Muscle of leg (tissue), 11 donors: ENCODE data around the gene GRIP2. TPM values are rescaled to one million over a fixed set of nuclear protein-coding genes. Genes with fewer than 3 reads are reported as not detected.

ENCODE experiments used
- DNase-seq: peaks from one replicate; pipeline ENCODE4 v3.0.0; 2013
- H3K27ac ChIP-seq: one replicate; pipeline ENCODE4 v1.5.1; 2013; ENCODE audit warnings: mild to moderate bottlenecking, low read length, control low read depth
- H3K27me3 ChIP-seq: one replicate; pipeline ENCODE4 v1.6.1; 2013; ENCODE audit warnings: low read length; ENCODE audit not compliant: control insufficient read depth, insufficient read depth
- H3K36me3 ChIP-seq: one replicate; pipeline ENCODE4 v1.6.1; 2013; ENCODE audit warnings: low read length; ENCODE audit not compliant: control insufficient read depth, insufficient read depth
- H3K4me1 ChIP-seq: one replicate; pipeline ENCODE4 v1.6.1; 2013; ENCODE audit warnings: low read length; ENCODE audit not compliant: control insufficient read depth, insufficient read depth
- H3K4me3 ChIP-seq: one replicate; pipeline ENCODE4 v1.5.1; 2013; ENCODE audit warnings: low read length, control low read depth
- H3K9me3 ChIP-seq: replicated peaks from 2 replicates; pipeline ENCODE4 v1.6.1; 2013; ENCODE audit warnings: low read depth, low read length; ENCODE audit not compliant: control insufficient read depth
- WGBS: methylation state at CpG from one replicate; pipeline ENCODE4 v1.1.5; 2013; ENCODE audit warnings: missing lambda C conversion rate; ENCODE audit not compliant: insufficient coverage; 5-methylcytosine and 5-hydroxymethylcytosine counted together
- polyA plus RNA-seq, 8 donors: library from polyadenylated mRNA; unstranded; fragments of 120-200 nt; gene quantifications; one replicate each; pipeline versions ENCODE4 v1.2.1 to v1.2.3, GENCODE V29; 2013; ENCODE audit warnings: inconsistent platforms in 1 of 8, low replicate concordance in 1 of 8; ENCODE audit not compliant: insufficient read length in 8 of 8, insufficient read depth in 1 of 8
- total RNA-seq: library from RNA; stranded (reverse); fragments of 120-200 nt; gene quantifications from one replicate; pipeline ENCODE4 v1.2.4, GENCODE V29; 2013

The GRIP2 gene
- total and polyA plus RNA-seq, 9 donors: 9.7 to 33.4 (median 19.2) TPM

DNA sequence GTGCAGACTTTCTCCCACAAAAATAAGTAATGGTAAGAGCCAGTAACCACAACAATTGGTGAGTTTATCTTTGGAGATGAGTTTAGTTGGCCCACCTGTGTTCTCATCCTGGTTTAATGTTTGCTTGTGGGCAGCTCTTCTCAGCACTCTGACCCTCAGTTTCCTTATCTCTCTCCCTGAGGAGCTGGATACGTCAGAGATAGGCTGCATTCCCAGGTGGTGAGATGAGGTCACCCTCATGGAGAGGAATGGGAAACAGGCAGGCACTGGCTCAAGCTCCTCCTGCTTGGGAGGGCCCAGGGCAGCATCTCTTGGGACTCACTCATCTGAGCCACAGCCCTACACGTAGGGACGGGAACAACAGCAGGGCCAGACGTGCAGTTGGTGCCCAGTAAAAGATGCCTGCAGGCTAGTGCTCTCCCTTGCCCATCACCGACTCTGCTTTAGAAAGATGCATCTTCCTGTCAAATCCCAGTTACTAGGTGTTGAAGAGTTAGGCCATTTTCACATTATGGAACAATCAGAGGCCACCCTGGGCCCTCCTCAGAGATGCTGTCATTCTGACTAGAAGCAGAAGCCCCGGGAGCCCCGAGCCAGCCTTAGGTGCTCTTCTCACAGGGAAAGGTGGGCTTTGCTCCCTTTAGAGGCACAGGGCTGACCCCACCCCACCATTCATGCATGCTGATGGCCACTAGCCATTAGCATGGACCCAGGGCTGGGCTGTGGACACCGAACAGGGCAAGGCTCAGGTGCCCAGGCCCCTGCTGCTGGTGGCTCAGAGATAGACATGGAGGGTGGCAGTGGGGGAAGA is 59.7 kb downstream of the GRIP2 start:
- Histone ChIP-seq H3K9me3 (no peaks in the 10 kb centered on the region), H3K4me1 (peaks cover 16% of the 10 kb centered on the region), H3K27me3 (no peaks in the 10 kb centered on the region), H3K4me3 (no peak overlapping the region), H3K36me3 (no peaks in the 10 kb centered on the region), H3K27ac (no peak overlapping the region)
- WGBS: 73% methylated on average over 3 of the region's 8 CpGs
- DNase-seq: no peak

DNA sequence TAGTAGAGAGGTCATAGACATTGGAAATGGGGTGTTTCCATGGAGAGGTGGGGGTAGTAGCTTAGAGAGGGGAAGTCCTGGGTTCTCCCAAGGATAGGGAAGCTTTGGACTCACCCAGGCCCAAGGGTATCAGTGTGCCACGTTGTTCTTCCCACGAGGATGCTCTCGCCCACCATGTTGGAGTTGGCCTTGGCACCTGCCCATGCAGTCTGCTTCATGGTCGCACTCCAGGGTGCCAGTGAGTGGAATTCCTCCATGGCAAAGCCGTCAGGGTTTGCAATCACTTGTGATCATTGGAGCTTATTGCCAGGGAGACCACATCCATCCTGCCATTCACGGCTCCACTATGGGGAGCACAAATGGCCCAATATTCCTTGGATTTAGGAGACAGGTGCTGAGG is 60.6 kb downstream of the GRIP2 start:
- Histone ChIP-seq H3K4me3 (no peak overlapping the region), H3K4me1 (peaks cover 16% of the 10 kb centered on the region), H3K36me3 (no peaks in the 10 kb centered on the region), H3K9me3 (no peaks in the 10 kb centered on the region), H3K27ac (no peak overlapping the region), H3K27me3 (no peaks in the 10 kb centered on the region)
- WGBS: 87% methylated on average over 6 of the region's 6 CpGs
- no peak for DNase-seq

DNA sequence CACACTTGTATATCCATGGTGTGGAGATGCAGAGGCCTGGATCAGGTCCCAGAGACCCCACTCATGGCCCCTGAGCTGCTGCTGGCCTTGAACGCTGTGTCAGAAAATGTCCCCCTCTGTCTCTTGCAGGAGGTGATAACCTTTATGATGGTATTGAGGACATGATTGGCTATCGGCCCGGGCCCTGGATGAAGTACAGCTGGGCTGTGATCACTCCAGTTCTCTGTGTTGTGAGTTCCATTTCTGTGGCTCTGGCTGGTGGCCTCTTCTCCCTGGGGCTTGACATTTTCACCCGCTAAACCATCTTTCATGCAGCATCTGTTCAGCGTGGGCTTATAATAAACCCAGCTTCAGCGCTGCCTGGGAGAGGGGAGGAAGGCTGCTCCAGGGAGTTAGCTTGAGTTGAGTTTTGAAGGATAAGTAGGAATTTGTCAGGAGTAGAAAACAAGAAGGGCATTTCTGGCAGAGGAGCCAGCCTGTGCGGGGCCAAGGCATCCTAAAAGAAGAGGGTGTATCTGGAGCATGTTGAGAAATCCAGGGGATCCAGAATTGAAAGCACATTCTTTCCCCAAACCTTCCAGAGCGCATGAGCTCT is 61.1 kb downstream of the GRIP2 start:
- H3K4me1 ChIP-seq: peaks cover 16% of the 10 kb centered on the region
- no peak overlapping the region for H3K27ac ChIP-seq
- H3K27me3 ChIP-seq: no peaks in the 10 kb centered on the region
- H3K9me3 ChIP-seq: no peaks in the 10 kb centered on the region
- 66% methylated on average over 4 of the region's 8 CpGs for WGBS
- no peak overlapping the region for H3K4me3 ChIP-seq
- H3K36me3 ChIP-seq: no peaks in the 10 kb centered on the region
- DNase-seq: no peak

DNA sequence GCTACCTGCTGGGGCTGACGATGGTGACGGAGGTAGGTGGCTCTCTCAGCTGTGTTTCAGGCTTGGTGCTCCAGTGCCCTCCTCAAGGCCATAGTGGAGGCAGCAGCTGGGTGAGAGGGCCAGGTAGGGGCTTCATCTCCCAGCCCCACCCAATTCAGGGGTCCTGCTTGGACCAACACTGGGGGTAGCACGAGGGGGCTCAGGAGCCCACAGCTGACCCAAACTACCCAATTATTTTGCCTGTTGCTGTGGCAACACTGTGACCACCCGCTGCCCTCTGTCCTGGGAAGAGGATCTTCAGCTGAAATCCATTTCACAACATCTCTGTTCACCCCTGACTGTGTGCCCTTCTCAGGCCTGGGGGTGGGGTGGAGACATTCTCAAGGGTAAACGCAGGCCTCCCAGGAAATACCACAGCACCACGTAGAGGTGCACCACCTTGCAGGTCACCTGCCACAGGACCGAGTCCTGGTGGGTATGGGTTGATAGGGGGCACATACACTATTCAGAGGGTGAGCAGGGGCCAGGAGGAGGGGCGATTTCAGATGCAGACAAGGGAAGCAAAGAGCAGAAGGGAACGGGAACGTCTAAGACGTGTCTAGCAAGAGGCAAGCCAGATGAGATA is 62.7 kb downstream of the GRIP2 start:
- no peak overlapping the region for H3K4me3 ChIP-seq
- H3K9me3 ChIP-seq: no peaks in the 10 kb centered on the region
- H3K4me1 ChIP-seq: peaks cover 11% of the 10 kb centered on the region
- WGBS: 90% methylated on average over 6 of the region's 11 CpGs
- no peak overlapping the region for H3K27ac ChIP-seq
- peaks cover 3% of the 10 kb centered on the region for H3K36me3 ChIP-seq
- no peak for DNase-seq
- no peaks in the 10 kb centered on the region for H3K27me3 ChIP-seq

DNA sequence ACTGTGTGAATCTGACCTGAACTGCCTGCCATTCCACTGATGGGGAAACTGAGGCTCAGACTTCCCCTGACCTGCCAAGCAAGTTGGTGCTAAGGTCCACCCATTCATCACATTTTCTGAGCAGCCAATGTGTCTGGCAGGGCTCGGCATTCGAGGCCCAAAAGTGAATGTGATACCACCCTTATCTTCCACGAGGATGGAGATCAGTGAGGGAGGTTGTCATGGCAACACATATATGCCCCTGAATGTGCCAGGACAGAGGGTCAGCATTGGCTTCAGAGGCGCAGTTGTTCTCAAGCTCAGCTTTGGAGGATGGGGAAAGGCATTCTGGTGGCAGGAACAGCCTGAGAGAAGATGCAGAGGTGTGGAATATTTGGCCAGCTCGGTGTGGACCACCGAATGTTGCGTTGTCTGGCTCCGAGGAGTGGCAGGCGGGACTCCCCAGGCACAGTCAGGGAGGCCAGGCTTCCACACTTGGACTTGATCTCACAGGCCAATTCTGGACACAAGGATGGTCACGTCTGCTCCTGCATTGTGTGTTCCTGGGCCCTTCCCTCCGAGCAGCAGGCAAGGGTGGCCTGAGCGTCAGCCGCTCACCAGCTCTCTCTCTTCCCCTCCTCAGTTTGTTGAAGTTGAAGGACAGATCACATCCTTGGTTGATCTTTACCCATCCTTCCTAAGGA is 63.4 kb downstream of the GRIP2 start:
- H3K36me3 ChIP-seq: peaks cover 4% of the 10 kb centered on the region
- WGBS: 90% methylated on average over 10 of the region's 13 CpGs
- DNase-seq: no peak

DNA sequence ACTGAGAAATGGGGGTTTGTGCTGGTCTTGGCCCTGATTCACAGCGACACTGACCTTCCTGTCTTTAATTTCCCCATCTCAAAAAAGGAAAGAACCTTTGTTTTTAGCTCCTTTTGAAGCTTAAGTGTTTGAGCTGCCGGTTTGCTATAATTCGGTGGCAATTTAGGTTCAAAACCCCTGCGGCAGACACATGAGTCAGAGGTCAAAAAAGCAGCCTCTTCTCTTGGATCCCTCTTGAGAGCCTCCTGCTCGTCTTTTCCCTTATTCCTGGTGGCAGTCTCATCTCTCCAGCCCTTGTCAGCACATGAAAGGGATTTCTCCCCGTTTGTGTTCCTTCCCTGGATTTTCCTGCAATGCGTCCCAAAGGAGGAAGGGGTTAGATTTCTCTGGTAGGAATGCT is 64.5 kb downstream of the GRIP2 start:
- no peak for DNase-seq
- Histone ChIP-seq H3K9me3 (no peaks in the 10 kb centered on the region), H3K4me3 (no peak overlapping the region), H3K27me3 (no peaks in the 10 kb centered on the region), H3K4me1 (peaks cover 8% of the 10 kb centered on the region), H3K27ac (no peak overlapping the region), H3K36me3 (peaks cover 4% of the 10 kb centered on the region)
- 78% methylated on average over 3 of the region's 7 CpGs for WGBS

More for the DNA sequence above, 63.4 kb downstream of the GRIP2 start:
- H3K27me3 ChIP-seq: no peaks in the 10 kb centered on the region
- H3K4me3 ChIP-seq: no peak overlapping the region
- no peaks in the 10 kb centered on the region for H3K9me3 ChIP-seq
- H3K27ac ChIP-seq: no peak overlapping the region
- peaks cover 4% of the 10 kb centered on the region for H3K4me1 ChIP-seq

DNA sequence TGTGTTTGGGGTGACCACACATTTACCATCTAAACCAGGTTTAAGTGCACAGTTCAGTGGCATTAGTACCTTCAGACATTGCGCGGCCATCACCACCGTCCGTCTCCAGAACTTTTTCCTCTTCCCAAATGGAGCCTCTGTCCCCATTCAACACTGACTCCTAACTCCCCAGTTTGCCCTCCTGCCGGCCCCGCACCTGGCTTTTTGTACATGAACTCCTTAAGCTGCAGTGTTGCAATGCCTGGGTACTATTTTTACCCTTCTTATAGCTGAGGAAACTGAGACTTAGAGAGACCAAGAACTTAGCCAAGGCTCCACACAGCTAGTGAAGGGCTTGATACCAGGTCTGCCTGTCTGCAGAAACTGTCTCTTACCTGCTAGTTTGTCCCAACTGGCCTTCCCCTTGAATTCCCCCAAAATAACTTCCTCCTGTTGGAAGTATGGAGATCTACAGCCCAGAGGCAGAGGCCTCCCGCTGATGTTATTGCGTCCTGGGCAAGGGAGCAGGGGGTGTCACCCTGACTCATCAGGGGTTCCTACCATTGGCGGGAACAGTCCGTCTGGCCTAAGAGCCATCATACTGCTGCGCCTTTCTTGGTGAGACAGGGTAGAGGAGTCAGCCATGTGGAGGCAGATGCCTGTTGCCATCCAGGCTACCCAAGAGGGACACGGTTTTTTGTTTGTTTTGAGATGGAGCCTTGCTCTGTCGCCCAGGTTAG is 65.6 kb downstream of the GRIP2 start:
- H3K27me3 ChIP-seq: no peaks in the 10 kb centered on the region
- H3K36me3 ChIP-seq: peaks cover 4% of the 10 kb centered on the region
- H3K4me3 ChIP-seq: no peak overlapping the region
- DNase-seq: no peak
- peaks cover 12% of the 10 kb centered on the region for H3K4me1 ChIP-seq
- H3K27ac ChIP-seq: no peak overlapping the region
- WGBS: 90% methylated on average over 13 of the region's 13 CpGs
- H3K9me3 ChIP-seq: no peaks in the 10 kb centered on the region

DNA sequence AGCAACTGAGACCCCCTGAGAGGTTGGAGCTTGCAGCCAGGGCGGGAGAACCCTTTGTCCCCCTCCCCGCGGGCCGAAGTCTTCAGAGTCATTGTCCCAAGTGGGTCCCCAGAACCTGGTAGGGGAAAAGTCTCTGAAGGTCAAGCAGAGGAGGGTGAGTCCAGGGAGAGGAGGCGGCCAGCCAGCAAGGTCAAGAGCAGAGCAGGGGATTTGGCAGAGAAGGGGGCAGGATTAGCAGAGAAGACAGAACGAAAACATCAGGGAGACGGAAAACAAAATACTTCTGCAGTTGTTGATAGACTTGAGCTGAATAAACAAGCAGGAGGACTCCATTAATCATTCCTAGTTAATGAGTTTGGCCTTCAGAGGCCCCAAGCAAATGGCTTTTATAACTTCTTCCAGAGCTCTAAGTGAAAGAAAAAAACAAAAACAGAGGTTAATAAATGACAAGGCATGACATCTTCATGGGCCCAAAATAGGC is 66.7 kb downstream of the GRIP2 start:
- WGBS: 88% methylated on average over 7 of the region's 7 CpGs
- H3K27ac ChIP-seq: no peak overlapping the region
- H3K4me3 ChIP-seq: no peak overlapping the region
- H3K27me3 ChIP-seq: no peaks in the 10 kb centered on the region
- H3K4me1 ChIP-seq: peaks cover 13% of the 10 kb centered on the region
- no peak for DNase-seq
- no peaks in the 10 kb centered on the region for H3K9me3 ChIP-seq
- peaks cover 4% of the 10 kb centered on the region for H3K36me3 ChIP-seq

DNA sequence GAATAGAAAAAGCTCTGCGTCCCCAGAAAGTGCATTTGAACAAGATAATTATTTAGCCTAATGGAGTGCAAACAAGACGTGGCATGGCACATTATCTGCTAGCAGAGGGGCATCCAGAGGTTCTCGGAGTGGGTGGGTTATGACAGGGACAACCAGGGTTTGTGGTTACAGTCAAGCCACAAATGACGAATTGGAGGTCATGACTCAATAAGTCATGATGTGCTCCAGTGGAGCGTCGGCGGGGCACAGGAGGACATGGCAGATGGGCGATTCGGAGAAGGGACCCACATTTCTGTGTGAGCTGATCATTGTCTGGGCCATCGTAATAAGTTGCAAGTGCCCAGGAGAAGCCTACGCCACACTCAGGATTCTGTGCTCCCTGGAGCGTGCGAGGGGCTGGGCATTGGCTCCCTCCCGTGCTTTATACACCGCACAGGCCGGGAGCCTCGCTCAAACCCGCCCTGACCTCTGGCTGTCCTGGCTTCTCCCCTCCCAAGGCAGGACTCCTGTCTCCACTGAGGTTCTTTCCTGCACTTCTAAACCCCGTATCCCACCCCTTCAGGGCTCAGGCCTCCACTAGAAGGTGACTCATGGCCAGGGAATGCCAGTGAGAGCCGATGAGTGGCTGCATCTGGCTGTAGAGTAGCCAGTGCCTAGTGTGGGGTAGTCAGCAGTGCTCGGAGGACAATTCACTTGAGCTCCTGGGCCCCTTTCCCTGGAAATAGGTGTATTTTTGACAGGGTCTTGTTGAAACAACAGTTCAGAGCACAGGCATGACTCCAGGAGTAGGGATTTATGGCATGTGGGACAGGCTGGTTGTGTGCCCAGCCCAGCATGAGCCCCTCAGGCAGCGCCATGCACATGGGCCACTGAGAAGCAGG is 67.4 kb downstream of the GRIP2 start:
- DNase-seq: no peak
- Histone ChIP-seq H3K4me1 (peaks cover 13% of the 10 kb centered on the region), H3K36me3 (peaks cover 4% of the 10 kb centered on the region), H3K4me3 (no peak overlapping the region), H3K9me3 (no peaks in the 10 kb centered on the region), H3K27me3 (no peaks in the 10 kb centered on the region), H3K27ac (no peak overlapping the region)
- 91% methylated on average over 21 of the region's 22 CpGs for WGBS
